SK-N-MC (cell line): ENCODE data around the gene RHOJ.

ENCODE experiments used
- EZH2 ChIP-seq: fragments of 200-600 bp; sonication (generic); IDR thresholded peaks from one replicate; pipeline ENCODE4 v1.6.1; 2017; ENCODE audit warnings: antibody characterized with exemption
- FOXP2 ChIP-seq: optimal IDR thresholded peaks from 2 replicates; pipeline ENCODE3; 2011; ENCODE audit warnings: mild to moderate bottlenecking, moderate library complexity; ENCODE audit not compliant: insufficient read depth; ENCODE audit errors: extremely low read length, control extremely low read depth
- POLR2AphosphoS5 ChIP-seq: IDR thresholded peaks from 2 replicates; pipeline ENCODE4 v1.6.1; 2012; ENCODE audit warnings: mild to moderate bottlenecking, low read depth, low read length, borderline replicate concordance

- TF ChIP-seq EZH2 = no peak
- no peak for TF ChIP-seq POLR2AphosphoS5
- TF ChIP-seq FOXP2 = no peak
Observed at GRCh38 chr14:63223596-63223995, 19.4 kb downstream of the RHOJ start.
